ENCODE measurements around the gene COL20A1. TPM values are rescaled to one million over a fixed set of nuclear protein-coding genes. Genes with fewer than 3 reads are reported as not detected.

COL20A1 gene
- total and polyA plus RNA-seq, 2 of the 13 experiments (the other 11 are each of a cell fraction or from before 2014, with no cell fraction given), result not detected

DNA sequence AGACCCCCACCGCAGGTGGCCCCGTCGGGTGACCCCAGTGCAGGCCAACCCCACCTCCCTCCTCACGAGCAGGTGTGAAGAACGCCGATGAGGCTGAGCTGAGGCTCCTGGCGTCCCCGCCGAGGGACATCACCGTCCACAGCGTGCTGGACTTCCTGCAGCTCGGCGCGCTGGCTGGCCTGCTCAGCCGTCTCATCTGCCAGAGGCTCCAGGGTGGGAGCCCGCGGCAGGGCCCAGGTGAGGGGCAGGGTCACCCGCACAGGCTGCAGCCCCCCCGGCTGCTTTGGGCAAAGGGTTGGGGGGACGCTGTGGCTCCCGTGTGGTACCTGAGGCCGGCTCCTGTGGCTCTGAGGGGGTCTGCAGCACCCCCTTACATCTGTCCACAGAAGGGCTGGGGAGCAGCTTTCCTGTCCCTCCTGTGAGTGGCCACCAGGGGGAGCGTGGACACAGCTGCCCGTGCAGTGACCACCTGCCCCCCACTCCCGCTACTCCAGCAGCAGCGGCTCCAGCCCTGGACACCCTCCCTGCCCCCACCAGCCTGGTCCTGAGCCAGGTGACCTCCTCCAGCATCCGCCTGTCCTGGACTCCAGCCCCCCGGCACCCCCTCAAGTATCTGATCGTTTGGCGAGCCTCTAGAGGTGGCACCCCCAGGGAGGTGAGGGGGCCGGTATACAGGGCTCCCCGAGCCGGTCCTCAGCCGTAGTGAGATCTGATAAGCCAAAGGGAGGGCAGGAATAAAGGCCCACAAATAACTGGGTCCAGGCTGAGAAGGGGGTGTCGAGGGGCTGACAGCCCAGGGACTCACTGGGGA, 16.5 kb downstream of the COL20A1 start (continued):
- TF ChIP-seq CTCF (CRISPR knock-in tag; IDR thresholded peaks at IDR 0.05) (peak; percentile 97), PATZ1 (CRISPR knock-in tag; IDR thresholded peaks at IDR 0.05) (peak; percentile 85), ZGPAT (CRISPR knock-in tag; IDR thresholded peaks at IDR 0.05) (no peak), NFYB (CRISPR knock-in tag; IDR thresholded peaks at IDR 0.05) (no peak), YY1 (IDR thresholded peaks at IDR 0.05; ENCODE audit: insufficient read depth, insufficient replicate concordance, low read depth, low read length) (peak; percentile 39), NFKB2 (CRISPR knock-in tag; IDR thresholded peaks at IDR 0.05; ENCODE audit: borderline replicate concordance) (peak; percentile 63; the same call in 1 of the 2 replicates), KDM2A (CRISPR knock-in tag; IDR thresholded peaks at IDR 0.05; ENCODE audit: borderline replicate concordance, low read depth) (peak; percentile 49; the same call in 1 of the 2 replicates), ZNF607 (CRISPR knock-in tag; IDR thresholded peaks at IDR 0.05; ENCODE audit: borderline replicate concordance) (0 out of 2 replicates have a peak, but pooled peaks have one; percentile 62), CBX1 (IDR thresholded peaks at IDR 0.05; ENCODE audit: low read depth) (no peak), TEAD3 (CRISPR knock-in tag; optimal IDR thresholded peaks at IDR 0.05; ENCODE audit: borderline replicate concordance) (peak; percentile 30), IKZF1 (IDR thresholded peaks at IDR 0.05) (no peak), ZNF263 (CRISPR knock-in tag; IDR thresholded peaks at IDR 0.05) (peak; percentile 38; the same call in 1 of the 2 replicates), TP53 (CRISPR knock-in tag; conservative IDR thresholded peaks at IDR 0.05) (no peak), RFX5 (IDR thresholded peaks at IDR 0.05; ENCODE audit: low read depth, low read length) (no peak), ZNF772 (CRISPR knock-in tag; IDR thresholded peaks at IDR 0.05) (0 out of 2 replicates have a peak, but pooled peaks have one; percentile 35), ZNF343 (CRISPR knock-in tag; IDR thresholded peaks at IDR 0.05) (no peak), HES4 (CRISPR knock-in tag; IDR thresholded peaks at IDR 0.05; ENCODE audit: borderline replicate concordance) (peak; percentile 84; the same call in 1 of the 2 replicates), ZFY (CRISPR knock-in tag; IDR thresholded peaks at IDR 0.05) (0 out of 2 replicates have a peak, but pooled peaks have one; percentile 29), RAD51 (IDR thresholded peaks at IDR 0.05; ENCODE audit: borderline replicate concordance) (no peak)
- TF ChIP-seq, protein P1, sequence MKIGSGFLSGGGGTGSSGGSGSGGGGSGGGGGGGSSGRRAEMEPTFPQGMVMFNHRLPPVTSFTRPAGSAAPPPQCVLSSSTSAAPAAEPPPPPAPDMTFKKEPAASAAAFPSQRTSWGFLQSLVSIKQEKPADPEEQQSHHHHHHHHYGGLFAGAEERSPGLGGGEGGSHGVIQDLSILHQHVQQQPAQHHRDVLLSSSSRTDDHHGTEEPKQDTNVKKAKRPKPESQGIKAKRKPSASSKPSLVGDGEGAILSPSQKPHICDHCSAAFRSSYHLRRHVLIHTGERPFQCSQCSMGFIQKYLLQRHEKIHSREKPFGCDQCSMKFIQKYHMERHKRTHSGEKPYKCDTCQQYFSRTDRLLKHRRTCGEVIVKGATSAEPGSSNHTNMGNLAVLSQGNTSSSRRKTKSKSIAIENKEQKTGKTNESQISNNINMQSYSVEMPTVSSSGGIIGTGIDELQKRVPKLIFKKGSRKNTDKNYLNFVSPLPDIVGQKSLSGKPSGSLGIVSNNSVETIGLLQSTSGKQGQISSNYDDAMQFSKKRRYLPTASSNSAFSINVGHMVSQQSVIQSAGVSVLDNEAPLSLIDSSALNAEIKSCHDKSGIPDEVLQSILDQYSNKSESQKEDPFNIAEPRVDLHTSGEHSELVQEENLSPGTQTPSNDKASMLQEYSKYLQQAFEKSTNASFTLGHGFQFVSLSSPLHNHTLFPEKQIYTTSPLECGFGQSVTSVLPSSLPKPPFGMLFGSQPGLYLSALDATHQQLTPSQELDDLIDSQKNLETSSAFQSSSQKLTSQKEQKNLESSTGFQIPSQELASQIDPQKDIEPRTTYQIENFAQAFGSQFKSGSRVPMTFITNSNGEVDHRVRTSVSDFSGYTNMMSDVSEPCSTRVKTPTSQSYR (CRISPR knock-in tag; IDR thresholded peaks at IDR 0.05; ENCODE audit: borderline replicate concordance), result peak; percentile 49; the same call in 1 of the 2 replicates
